GM21528 (cell line): Measurements from ENCODE around the gene MAX.

ENCODE experiments used
- ATAC-seq: cut with Tn5 transposase; IDR thresholded peaks from one replicate; pipeline ENCODE4 v1.9.1; 2021; ENCODE audit warnings: mild to moderate bottlenecking, moderate library complexity; ENCODE audit not compliant: unreplicated experiment, low FRiP score

Gene MAX, protein sequence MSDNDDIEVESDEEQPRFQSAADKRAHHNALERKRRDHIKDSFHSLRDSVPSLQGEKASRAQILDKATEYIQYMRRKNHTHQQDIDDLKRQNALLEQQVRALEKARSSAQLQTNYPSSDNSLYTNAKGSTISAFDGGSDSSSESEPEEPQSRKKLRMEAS

DNA sequence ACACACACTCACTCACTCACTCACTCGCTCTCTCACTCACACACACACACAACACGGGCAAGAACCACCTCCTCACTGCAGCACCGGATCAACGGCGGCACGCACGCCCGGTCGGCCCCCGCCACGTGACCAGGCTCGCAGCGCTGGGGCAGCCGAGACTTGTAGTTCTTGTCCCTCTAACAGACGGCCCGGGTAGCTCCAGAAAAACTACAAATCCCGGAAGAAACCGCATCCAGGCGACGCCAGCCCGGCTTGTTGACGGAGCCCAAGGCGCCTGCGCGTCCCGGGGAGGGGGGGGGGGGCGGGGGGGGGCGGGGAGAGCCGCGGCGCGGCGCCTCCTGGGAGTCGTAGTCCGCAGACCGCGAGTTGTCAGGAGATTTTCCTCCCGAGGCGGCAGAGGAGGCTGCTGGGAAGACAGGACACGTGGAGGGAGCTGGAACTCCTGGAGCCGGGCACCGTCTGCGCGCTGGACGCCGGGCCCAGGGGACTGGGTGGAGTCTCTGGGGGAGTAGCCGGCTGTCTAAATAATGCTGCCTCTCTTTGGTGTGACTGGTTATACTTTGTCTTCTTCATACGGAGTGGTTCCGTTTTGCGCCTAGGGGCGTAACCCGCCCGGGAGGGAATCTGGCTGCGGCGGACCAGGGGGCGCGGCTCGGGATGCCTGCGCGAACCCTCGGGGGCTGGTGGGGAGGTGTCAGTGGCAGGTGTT is at the start of gene MAX:
Gene MAX, minus strand, starts transcription at position 77 of the 709 bp plus-strand sequence. CDS start 178 bp downstream, outside the sequence.
- ATAC-seq: peak; percentile 73

DNA sequence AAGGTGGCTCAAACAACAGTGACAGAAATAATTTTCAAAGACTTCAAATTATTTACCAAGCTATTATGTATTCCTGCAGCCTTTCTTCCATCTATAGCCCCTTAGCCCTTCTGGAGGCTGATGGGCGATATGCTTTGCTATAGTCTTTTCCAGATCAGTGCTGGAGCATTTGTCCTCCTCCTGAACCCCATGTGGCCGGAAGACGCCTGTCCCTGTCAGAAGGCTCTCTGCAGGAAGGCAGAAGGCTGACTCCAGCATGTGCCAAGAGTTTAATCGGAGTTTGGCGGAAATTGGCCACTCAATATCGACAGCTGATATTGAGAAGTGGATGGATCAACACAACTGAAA is 49.3 kb upstream of the MAX start:
- no peak for ATAC-seq

- no peak for ATAC-seq
Observed at GRCh38 chr14:65150898-65151608, 48.7 kb upstream of the MAX start.

GRCh38 chr14:65149116-65149515 is 46.8 kb upstream of the MAX start:
- ATAC-seq: no peak

- no peak for ATAC-seq
Observed at GRCh38 chr14:65144170-65144569, 41.9 kb upstream of the MAX start.

GRCh38 chr14:65142914-65143625 is 40.8 kb upstream of the MAX start:
- no peak for ATAC-seq

DNA sequence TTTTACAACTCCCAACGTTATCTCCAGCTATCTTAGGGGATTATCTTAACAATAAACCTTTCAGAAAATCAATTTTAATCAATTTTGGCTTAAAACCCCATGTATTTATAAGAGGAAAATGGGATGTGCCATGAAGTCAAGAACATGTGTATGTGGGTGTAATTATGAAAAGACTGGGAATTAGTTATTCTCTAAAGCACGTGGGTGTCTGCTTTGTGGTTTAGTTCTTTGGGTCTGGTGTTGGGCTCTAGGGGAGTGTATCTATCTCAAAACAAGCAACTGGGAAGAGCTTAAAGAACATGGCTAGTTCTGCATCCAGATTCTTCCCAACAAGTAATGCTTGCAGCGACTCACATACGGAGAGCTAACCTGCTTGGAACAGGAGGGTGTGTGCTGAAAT is 40.1 kb upstream of the MAX start:
- ATAC-seq: no peak

DNA sequence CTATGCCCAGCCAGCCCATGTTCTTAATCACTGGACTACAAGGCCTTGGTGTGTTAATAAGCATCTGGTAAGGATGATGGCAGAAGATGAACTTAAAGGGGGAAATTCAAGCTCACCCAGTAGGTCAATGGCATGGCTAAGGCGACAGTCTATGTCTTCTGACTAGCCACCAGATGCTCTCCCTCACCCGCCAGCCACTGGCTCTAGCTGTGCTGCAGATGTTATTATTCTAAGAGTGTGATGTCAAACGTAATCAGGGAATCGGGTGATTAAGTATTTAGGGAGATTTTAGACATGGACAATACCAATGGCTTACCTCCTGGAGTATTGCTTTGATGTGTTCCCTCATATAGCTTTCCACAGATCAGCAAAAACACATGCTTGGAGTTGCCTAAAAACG is 39.2 kb upstream of the MAX start:
- no peak for ATAC-seq

GRCh38 chr14:65137648-65138307 is 35.5 kb upstream of the MAX start:
- ATAC-seq: no peak

- no peak for ATAC-seq
Observed at GRCh38 chr14:65134651-65135579, 32.6 kb upstream of the MAX start.

DNA sequence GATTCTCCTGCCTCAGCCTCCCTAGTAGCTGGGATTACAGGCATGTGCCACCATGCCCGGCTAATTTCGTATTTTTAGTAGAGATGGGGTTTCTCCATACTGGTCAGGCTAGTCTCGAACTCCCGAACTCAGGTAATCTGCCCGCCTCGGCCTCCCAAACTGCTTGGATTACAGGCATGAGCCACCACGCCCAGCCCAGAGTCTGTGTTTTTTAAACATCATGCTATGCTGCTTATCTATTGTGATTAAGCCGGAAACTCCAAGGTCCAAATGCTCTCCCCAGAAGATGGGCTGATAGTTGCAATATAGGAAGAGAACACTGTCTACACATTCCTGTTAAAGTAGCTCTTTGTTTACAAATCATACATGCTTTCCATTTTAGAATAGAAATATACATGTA is 30.5 kb upstream of the MAX start:
- ATAC-seq: no peak

GRCh38 chr14:65131301-65131701 is 29.0 kb upstream of the MAX start:
- ATAC-seq: no peak

DNA sequence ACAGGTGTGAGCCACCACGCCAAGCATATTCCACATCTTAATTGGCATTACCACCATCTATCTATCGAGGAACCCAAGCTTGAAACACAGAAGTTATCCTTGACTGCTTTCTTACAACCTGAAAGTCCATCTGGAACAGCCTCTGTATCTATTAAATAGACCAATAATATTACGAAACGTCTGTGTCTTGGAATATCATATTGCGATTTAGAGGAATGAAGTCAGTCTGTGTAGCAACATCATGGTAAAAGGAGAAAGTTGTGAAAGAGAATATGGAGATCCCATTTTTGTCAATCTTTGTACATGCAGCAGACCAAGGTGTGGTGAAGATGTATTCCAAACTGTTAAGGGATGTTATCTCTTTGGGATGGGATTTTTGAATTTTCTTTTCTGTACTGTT is 25.8 kb upstream of the MAX start:
- ATAC-seq: no peak

DNA sequence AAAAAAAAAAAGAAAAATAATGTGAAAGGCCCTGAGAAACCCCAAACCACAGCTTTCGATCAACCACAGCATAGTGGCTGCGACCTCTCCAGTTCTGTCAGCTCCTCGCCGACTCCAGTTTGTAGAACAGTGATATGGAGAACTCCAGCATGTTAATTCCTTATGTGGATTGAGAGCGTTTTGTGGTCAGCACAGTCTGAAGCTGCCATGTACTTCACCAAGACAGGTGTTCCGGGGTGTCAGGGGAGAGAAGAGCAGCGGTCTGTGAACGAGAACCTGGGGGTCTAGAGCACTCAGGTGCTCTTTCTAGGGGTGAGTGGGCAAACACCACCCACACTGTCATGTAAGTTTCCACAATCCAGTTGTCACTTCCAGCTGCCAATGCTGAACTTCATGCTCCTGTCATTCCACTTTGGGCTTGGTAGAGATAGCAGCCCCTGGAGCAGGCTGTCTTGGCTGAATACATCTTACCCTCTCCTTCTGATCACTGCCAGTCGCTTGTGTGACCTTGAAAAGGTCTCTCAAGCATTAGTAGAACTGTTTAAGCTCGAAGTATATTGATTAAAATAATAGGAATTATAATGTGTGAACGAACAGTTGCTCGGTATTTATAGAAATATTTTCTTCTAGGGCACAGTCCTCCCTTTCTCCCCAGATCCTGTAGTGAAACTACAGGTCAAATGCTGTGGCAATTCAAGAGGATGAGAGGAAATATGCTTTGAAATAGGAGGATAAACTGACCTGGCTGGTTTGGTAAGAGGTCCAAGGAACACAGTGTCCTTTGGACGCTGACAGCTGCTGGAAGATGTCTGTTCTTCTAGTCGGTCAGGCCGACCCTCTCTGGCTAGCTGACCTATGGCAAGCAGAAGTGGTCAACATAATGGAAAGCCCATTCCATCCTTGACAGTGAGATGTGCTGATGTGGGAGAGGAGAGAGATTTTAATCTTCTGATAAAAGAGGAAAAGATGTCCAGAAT is 15.7 kb upstream of the MAX start:
- ATAC-seq: no peak

DNA sequence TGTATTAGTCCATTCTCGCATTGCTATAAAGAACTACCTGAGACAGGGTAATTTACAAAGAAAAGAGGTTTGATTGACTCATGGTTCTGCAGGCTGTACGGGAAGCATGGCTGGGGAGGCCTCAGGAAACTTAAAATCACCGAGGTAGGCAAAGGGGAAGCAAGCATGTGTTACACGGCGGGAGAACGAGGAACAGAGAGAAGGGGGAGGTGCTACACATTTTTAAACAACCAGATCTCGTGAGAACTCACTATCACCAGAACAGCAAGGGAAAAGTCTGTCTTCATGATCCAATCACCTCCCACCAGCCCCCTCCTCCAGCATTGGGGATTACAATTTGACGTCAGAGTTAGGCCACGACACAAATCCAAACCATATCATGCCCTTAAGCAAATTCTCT is 13.3 kb upstream of the MAX start:
- no peak for ATAC-seq

GRCh38 chr14:65110525-65110924 is 8.2 kb upstream of the MAX start:
- no peak for ATAC-seq

DNA sequence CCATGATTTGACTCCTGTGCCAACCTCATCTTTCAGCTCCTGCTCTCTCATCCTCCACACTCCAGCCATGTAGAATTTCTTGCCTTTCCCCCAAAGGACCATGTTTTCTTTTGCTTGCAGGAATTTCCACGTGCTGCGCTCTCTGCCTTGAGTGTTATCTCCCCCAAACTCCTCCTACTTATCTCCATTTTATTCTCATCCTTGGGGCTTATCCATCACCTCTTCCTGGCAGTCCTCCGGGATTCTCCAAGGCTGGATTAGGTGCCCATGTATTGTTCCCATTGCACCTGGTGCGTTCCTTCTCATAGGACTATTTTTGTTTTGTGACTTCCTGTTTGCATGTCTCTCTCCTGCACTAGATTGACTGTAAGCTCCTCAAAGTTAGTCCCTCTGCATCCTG is 7.0 kb upstream of the MAX start:
- ATAC-seq: no peak

- no peak for ATAC-seq
Observed at GRCh38 chr14:65107200-65107599, 4.9 kb upstream of the MAX start.

- no peak for ATAC-seq
Observed at GRCh38 chr14:65106736-65107135, 4.4 kb upstream of the MAX start.
